NT2/D1 (cell line): Measurements from ENCODE around the gene DMRT1.

Source experiments
- SUZ12 ChIP-seq: IDR thresholded peaks from 2 replicates; pipeline ENCODE4 v1.6.1; 2011; ENCODE audit not compliant: insufficient read length, insufficient read depth; ENCODE audit errors: extremely low read depth
- YY1 ChIP-seq: IDR thresholded peaks from 2 replicates; pipeline ENCODE4 v1.6.1; 2011; ENCODE audit not compliant: insufficient read length, insufficient read depth
- ZNF274 ChIP-seq: IDR thresholded peaks from 2 replicates; pipeline ENCODE4 v1.6.1; 2011; ENCODE audit warnings: mild to moderate bottlenecking, low read depth, low read length

DNA sequence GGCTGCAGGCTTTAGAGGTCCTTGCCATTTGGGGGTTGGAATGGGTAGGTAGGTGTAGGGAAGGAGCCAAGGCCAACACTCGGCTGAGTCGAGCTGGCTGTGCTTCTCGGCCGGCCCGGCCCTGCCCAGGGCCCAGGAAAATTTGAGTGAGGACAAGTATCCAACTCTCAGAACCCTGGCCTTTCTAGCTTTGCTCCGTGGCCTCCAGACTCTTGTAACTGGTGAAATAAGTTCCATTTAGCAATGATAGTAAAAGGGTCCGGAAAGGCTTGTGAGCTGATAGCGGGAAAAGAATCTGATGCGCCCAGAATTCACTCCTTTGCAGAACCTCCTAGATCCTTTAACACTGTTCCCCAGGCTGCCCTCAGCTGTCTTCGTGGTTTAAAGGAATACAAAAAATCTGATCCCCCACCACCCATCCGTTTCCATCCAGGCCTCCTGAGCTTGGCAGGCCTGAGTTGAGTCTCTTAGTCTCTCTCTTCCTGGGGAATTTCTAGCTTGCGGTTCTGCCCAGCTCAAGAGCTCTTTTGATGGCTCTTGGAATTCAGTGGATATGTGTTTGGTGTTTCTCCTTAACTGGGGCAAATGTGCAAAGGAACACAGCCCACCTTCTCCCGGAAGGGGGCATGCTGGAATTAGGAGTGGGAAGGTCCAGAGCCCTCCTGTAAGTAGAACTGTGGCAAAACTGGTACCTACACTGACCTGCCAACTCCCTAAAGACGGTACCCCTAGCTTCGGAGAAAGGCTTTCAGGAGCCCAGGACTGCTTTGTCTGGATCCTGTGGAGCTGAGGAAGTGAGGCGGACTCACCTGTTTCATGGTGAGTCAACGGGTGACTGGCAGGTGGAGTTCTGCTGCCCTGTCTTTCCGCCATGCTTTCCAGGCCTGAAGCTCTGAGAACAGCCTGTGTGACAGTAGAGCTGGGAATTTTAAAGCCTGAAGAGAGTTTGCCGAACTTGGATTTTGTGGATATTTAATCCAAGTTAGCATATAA lies 136.6 kb downstream of the DMRT1 start:
- TF ChIP-seq ZNF274 (no peak), YY1 (no peak), SUZ12 (no peak)
